ENCODE results near the gene LHX5.
A peak's percentile ranks its signal among the peaks of the same experiment; 100 is the strongest.

Gene LHX5

GRCh38 chr12:113473942-113474341, 2.3 kb upstream of the LHX5 start:
- in situ Hi-C loops (cut with MboI; ENCODE audit: low sequenced_read_pairs), result no loop called here
- no peak overlapping the region for H3K4me3 ChIP-seq
- H3K27me3 ChIP-seq (ENCODE audit: low read depth), result peaks cover 95% of the 10 kb centered on the region
- H3K36me3 ChIP-seq (replicated peaks), result no peaks in the 10 kb centered on the region
- no peaks in the 10 kb centered on the region for H3K4me1 ChIP-seq
- H3K9me3 ChIP-seq, result no peaks in the 10 kb centered on the region
- no peak for DNase-seq (ENCODE audit: low spot score in 2 of 2)

GRCh38 chr12:113473400-113473799, 1.7 kb upstream of the LHX5 start:
- peaks cover 95% of the 10 kb centered on the region for H3K27me3 ChIP-seq (ENCODE audit: low read depth)
- no peaks in the 10 kb centered on the region for H3K9me3 ChIP-seq
- DNase-seq (ENCODE audit: low spot score in 2 of 2), result no peak
- no peak overlapping the region for H3K4me3 ChIP-seq
- H3K4me1 ChIP-seq, result no peaks in the 10 kb centered on the region
- no peaks in the 10 kb centered on the region for H3K36me3 ChIP-seq (replicated peaks)
- in situ Hi-C loops (cut with MboI; ENCODE audit: low sequenced_read_pairs), result no loop called here

- no peak overlapping the region for H3K4me3 ChIP-seq
Observed at GRCh38 chr12:113472191-113473121, 785 bp upstream of the LHX5 start.

GRCh38 chr12:113470871-113471618, 626 bp downstream of the LHX5 start:
- peaks cover 100% of the 10 kb centered on the region for H3K27me3 ChIP-seq (ENCODE audit: low read depth)
- no peaks in the 10 kb centered on the region for H3K36me3 ChIP-seq (replicated peaks)
- H3K4me3 ChIP-seq, result no peak overlapping the region
- in situ Hi-C loops (cut with MboI; ENCODE audit: low sequenced_read_pairs), result no loop called here
- H3K9me3 ChIP-seq, result no peaks in the 10 kb centered on the region
- DNase-seq (ENCODE audit: low spot score in 2 of 2), result no peak
- H3K4me1 ChIP-seq, result no peaks in the 10 kb centered on the region

More at GRCh38 chr12:113472191-113473121, 785 bp upstream of the LHX5 start:
- H3K9me3 ChIP-seq, result no peaks in the 10 kb centered on the region
- peaks cover 95% of the 10 kb centered on the region for H3K27me3 ChIP-seq (ENCODE audit: low read depth)
- H3K36me3 ChIP-seq (replicated peaks), result no peaks in the 10 kb centered on the region
- H3K4me1 ChIP-seq, result no peaks in the 10 kb centered on the region
- DNase-seq (ENCODE audit: low spot score in 2 of 2), result no peak
- in situ Hi-C loops (cut with MboI; ENCODE audit: low sequenced_read_pairs), result no loop called here

GRCh38 chr12:113469949-113470743, 1.5 kb downstream of the LHX5 start:
- in situ Hi-C loops (cut with MboI; ENCODE audit: low sequenced_read_pairs), result no loop called here
- H3K9me3 ChIP-seq, result no peaks in the 10 kb centered on the region

GRCh38 chr12:113469224-113469948, 2.3 kb downstream of the LHX5 start:
- DNase-seq (ENCODE audit: low spot score in 2 of 2), result no peak
- H3K27me3 ChIP-seq (ENCODE audit: low read depth), result peaks cover 100% of the 10 kb centered on the region
- in situ Hi-C loops (cut with MboI; ENCODE audit: low sequenced_read_pairs), result no loop called here
- H3K4me1 ChIP-seq, result no peaks in the 10 kb centered on the region
- H3K9me3 ChIP-seq, result no peaks in the 10 kb centered on the region
- no peak overlapping the region for H3K4me3 ChIP-seq
- no peaks in the 10 kb centered on the region for H3K36me3 ChIP-seq (replicated peaks)

More at GRCh38 chr12:113469949-113470743, 1.5 kb downstream of the LHX5 start:
- Histone ChIP-seq H3K27me3 (ENCODE audit: low read depth) (peaks cover 100% of the 10 kb centered on the region), H3K4me1 (no peaks in the 10 kb centered on the region), H3K4me3 (no peak overlapping the region), H3K36me3 (replicated peaks) (no peaks in the 10 kb centered on the region)
- DNase-seq (ENCODE audit: low spot score in 2 of 2), result no peak

- Histone ChIP-seq H3K9me3 (no peaks in the 10 kb centered on the region), H3K4me1 (no peaks in the 10 kb centered on the region), H3K36me3 (replicated peaks) (no peaks in the 10 kb centered on the region), H3K27me3 (ENCODE audit: low read depth) (peaks cover 100% of the 10 kb centered on the region), H3K4me3 (no peak overlapping the region)
- no peak for DNase-seq (ENCODE audit: low spot score in 2 of 2)
- in situ Hi-C loops (cut with MboI; ENCODE audit: low sequenced_read_pairs), result no loop called here
Observed at GRCh38 chr12:113468365-113469223, 3.1 kb downstream of the LHX5 start.

- in situ Hi-C loops (cut with MboI; ENCODE audit: low sequenced_read_pairs), result no loop called here
- no peaks in the 10 kb centered on the region for H3K4me1 ChIP-seq
Observed at GRCh38 chr12:113467502-113468364, 3.9 kb downstream of the LHX5 start.

GRCh38 chr12:113467142-113467501, 4.5 kb downstream of the LHX5 start:
- H3K4me3 ChIP-seq, result peak overlapping the region; percentile 14
- H3K9me3 ChIP-seq, result no peaks in the 10 kb centered on the region
- DNase-seq (ENCODE audit: low spot score in 2 of 2), result no peak
- H3K27me3 ChIP-seq (ENCODE audit: low read depth), result peaks cover 93% of the 10 kb centered on the region
- in situ Hi-C loops (cut with MboI; ENCODE audit: low sequenced_read_pairs), result no loop called here
- no peaks in the 10 kb centered on the region for H3K36me3 ChIP-seq (replicated peaks)
- no peaks in the 10 kb centered on the region for H3K4me1 ChIP-seq

More at GRCh38 chr12:113467502-113468364, 3.9 kb downstream of the LHX5 start:
- DNase-seq (ENCODE audit: low spot score in 2 of 2), result no peak
- no peaks in the 10 kb centered on the region for H3K36me3 ChIP-seq (replicated peaks)
- peaks cover 99% of the 10 kb centered on the region for H3K27me3 ChIP-seq (ENCODE audit: low read depth)
- no peaks in the 10 kb centered on the region for H3K9me3 ChIP-seq
- peak overlapping the region; percentile 14 for H3K4me3 ChIP-seq

- H3K9me3 ChIP-seq, result no peaks in the 10 kb centered on the region
- in situ Hi-C loops (cut with MboI; ENCODE audit: low sequenced_read_pairs), result no loop called here
- H3K4me3 ChIP-seq, result no peak overlapping the region; the same call in 1 of the 2 replicates
Observed at GRCh38 chr12:113466454-113467141, 5.1 kb downstream of the LHX5 start.

GRCh38 chr12:113465808-113466453, 5.7 kb downstream of the LHX5 start:
- Histone ChIP-seq H3K9me3 (no peaks in the 10 kb centered on the region), H3K27me3 (ENCODE audit: low read depth) (peaks cover 81% of the 10 kb centered on the region), H3K4me3 (no peak overlapping the region), H3K4me1 (no peaks in the 10 kb centered on the region), H3K36me3 (replicated peaks) (no peaks in the 10 kb centered on the region)
- no peak for DNase-seq (ENCODE audit: low spot score in 2 of 2)
- in situ Hi-C loops (cut with MboI; ENCODE audit: low sequenced_read_pairs), result no loop called here

More at GRCh38 chr12:113466454-113467141, 5.1 kb downstream of the LHX5 start:
- no peaks in the 10 kb centered on the region for H3K4me1 ChIP-seq
- H3K27me3 ChIP-seq (ENCODE audit: low read depth), result peaks cover 88% of the 10 kb centered on the region
- no peak for DNase-seq (ENCODE audit: low spot score in 2 of 2)
- no peaks in the 10 kb centered on the region for H3K36me3 ChIP-seq (replicated peaks)

Data from HAP-1 (cell line).